ENCODE results near the gene C11orf65. TPM values are rescaled to one million over a fixed set of nuclear protein-coding genes. Genes with fewer than 3 reads are reported as not detected.

C11orf65 gene
- total RNA-seq, 1 donor from 2014 or later: 0.43 TPM

Other genes starting within 250 kb of the C11orf65 start
- gene NPAT, start 244.9 kb downstream of the C11orf65 start, total RNA-seq: 7.4 TPM
- 24.9 TPM for gene ATM, start 244.5 kb downstream of the C11orf65 start, total RNA-seq
- 13.0 TPM for gene POGLUT3, start 30.9 kb upstream of the C11orf65 start, total RNA-seq
- gene EXPH5, start 126.2 kb upstream of the C11orf65 start, total RNA-seq: 2.2 TPM
- gene DDX10, start 197.5 kb upstream of the C11orf65 start, total RNA-seq: 12.2 TPM

All from Right ventricle myocardium inferior (tissue), 1 donor.